HT1080 (cell line): Measurements from ENCODE around the gene ABCB1. TPM values are rescaled to one million over a fixed set of nuclear protein-coding genes. Genes with fewer than 3 reads are reported as not detected.

ENCODE experiments used
- DNase-seq: peaks from one replicate; pipeline ENCODE4 v3.0.0-alpha.2; 2015; ENCODE audit warnings: low read depth
- total RNA-seq: library from RNA; depleted of rRNA; stranded (reverse); fragments of >200 nt; shearing (Covaris generic); gene quantifications from 2 replicates; pipeline ENCODE4 v1.2.3, GENCODE V29; 2014

Gene ABCB1
- total RNA-seq, 1 experiment from 2014 or later: 0.32 TPM

DNA sequence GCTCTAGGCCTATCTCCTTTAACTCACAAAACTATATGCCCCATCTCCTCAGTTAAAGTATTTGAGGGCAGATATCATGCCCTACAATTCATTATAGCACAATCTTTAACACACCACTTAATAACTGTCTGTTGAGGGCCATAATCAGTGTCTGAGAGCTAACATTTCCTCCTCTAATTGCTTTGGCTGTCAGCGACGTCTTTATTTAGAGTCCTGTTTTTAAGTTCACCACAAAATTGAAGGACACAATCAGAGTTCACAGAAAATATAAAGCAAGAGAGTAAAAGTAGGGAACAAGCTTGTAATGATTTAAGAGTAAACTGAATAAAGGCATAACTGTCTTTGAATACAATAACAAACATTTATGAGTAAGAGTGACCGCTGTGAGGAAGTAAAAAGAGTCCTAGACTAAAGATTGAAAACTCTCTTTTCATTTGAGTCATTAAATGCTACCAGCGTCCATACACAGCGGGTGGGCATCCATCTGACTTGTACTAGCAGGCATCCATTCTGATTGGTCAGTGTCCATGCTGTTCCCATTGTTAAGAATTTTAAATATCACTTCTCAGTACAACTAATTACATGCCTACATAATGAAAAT is 86.8 kb downstream of the ABCB1 start:
- peak; percentile 6 for DNase-seq

DNA sequence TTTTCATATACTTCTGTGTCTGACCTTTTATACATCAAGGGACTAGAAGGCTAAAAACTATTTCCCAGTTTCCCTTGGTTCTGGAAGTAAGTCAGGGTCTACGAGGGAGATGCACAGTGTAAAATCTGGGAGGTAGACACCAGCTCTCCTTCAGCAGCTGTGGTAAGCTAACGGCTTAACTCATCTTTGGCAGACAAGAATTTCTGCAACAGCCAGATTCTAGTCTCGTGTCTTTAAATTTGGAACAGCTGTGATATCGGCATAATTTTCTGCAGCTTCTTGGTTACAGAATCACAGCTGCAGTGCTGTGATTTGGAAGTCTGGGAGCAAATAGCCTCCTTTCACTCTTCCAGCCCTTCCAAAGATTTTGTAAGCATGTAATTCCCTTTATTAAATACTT is 87.8 kb downstream of the ABCB1 start:
- DNase-seq: no peak

- no peak for DNase-seq
These were observed 89.2 kb downstream of the ABCB1 start for GRCh38 chr7:87511510-87511909.

DNA sequence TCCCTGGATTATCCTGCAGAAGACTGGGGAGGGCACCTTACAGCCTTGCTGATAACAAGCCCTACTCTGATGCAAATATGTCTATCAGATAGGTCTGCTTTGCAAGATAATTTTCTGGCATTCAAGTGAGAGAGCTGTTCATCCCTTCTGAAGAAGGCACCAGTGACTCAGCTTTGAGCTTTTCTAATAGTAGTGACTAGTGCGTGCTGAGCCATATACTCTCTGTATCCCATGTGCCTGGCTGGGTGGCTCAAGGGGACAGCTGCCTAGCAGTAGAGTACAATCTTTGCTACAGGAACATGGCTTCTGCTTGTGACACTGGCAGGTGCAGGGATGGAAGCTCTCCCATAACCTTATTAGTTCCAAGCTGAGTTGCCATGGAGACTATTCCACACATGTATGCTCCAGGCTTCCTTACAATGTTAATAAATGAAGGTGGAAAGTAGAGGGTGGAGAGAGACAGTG is 90.2 kb downstream of the ABCB1 start:
- no peak for DNase-seq

DNA sequence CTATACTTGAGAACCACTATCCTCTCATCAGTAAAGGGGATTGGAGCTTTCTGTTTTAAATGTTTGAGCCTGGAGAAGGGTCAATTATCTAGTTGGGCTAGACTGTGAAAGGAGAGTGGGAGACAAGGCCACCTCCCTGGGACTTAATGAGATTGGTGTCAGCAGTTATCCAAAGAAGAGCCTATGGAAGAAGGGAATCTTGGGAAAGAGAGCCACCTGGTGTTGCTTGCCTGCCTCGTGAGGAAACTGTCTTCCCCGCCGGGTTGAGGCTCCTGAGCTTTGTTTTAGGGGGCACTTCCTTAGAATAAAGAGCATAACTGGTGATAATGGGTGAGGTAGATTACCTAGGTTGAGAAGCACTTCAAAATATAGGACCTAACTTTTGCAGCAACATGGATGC is 93.2 kb downstream of the ABCB1 start:
- no peak for DNase-seq

DNA sequence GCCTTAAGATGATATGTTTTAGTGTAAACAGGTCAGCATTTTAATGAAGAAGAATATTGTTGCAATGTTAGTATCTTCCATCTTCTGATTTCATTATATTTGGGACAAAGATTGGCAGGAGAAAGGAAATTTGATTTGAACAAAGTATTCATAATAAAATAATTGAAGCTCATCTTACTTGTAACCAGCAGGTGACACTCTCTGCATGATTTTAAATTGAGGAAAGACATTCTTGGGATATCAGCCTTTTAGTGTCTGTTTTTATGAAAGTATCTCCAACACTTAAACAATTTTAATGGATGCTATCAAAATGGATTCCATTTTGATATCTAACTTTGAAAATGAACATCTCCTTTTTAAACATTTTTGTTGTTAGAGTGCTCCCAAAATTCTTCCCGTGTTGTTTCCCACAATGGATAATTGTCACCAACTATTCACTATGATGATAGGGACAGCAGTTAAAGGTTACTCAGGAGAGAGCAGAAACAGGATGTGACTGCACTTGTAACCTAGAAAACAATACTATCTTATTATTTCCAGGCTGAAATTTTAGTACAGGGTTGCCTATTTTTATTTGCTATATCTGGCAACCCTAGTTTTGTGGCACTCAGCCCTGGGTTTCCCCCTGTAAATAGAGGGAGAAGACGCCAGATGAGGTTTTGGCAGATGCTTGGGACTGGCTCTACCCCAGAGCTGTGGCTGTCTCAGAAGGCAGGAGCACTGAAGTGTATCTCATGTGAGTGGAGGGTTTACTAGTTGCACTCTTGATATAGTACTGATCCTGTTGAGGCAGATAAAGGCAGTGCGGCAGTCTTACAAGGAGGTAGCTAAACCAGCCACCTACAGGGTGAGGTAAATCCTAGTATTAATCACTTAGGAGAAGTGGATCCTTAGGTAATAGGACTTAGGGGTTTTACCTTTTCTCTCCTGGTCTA is 94.2 kb downstream of the ABCB1 start:
- no peak for DNase-seq

DNA sequence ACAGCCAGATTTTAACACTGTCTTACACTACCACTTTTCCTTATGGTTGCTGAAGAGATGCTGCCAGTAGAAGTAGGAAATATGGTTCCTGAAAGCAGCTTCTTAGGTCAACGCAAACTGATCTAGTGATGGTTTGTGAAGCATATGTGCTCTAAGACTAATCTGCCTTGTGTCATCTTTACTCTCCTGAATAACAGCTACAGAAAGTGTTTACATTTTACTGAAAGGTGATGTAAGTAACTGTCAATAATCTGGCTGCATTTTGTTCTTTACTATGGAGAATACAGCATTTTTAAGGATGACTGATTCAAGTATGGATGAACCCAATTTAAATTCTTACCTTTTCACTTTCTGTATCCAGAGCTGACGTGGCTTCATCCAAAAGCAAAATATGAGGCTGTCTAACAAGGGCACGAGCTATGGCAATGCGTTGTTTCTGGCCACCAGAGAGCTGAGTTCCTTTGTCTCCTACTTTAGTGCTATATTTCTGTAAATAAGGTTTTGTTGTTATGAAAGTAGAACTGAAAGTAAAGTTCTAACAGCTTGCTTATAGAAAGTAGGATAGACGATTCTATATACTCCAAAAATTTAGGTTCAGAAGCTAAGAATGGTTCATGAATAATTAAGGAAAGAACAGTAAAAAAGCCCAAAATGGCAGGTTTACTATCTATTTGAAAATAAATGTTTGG is 95.0 kb downstream of the ABCB1 start:
- DNase-seq: no peak

- DNase-seq: no peak
These were observed 95.6 kb downstream of the ABCB1 start for GRCh38 chr7:87505122-87505521.

GRCh38 chr7:87499494-87499893 is 101.2 kb downstream of the ABCB1 start:
- DNase-seq: no peak

- no peak for DNase-seq
These were observed 101.8 kb downstream of the ABCB1 start for GRCh38 chr7:87498893-87499292.

- DNase-seq: no peak
These were observed 103.2 kb downstream of the ABCB1 start for GRCh38 chr7:87497482-87497881.

- DNase-seq: no peak
These were observed 105.3 kb downstream of the ABCB1 start for GRCh38 chr7:87495366-87495765.

- no peak for DNase-seq
These were observed 106.2 kb downstream of the ABCB1 start for GRCh38 chr7:87494454-87494853.

GRCh38 chr7:87483131-87483530 is 117.6 kb downstream of the ABCB1 start:
- DNase-seq: no peak

DNA sequence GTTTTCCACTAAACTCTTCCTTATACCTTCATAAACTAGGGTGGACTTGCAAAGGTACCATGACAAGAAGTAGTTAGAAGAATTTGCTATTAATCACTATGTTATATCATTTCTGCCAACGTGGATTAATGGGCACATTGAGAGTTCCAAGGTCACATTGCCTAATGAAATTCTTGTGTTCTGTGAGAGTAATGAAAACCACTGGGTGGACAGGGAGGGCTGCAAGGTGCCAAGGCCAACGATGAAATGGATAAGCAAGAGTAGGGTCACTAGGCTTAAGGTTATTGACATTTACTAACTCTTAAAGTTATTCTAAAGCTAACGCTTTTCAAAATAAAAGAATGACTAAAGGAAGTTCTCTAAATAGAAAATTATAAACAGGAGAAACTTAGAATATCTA is 118.6 kb downstream of the ABCB1 start:
- no peak for DNase-seq

- DNase-seq: peak; percentile 63
These were observed 120.3 kb downstream of the ABCB1 start for GRCh38 chr7:87480386-87480785.

GRCh38 chr7:87479951-87480350 is 120.7 kb downstream of the ABCB1 start:
- no peak for DNase-seq

- DNase-seq: no peak
These were observed 124.5 kb downstream of the ABCB1 start for GRCh38 chr7:87476179-87476557.

GRCh38 chr7:87475359-87476178 is 125.1 kb downstream of the ABCB1 start, which contains the start of gene ABCB4:
Gene ABCB4, minus strand, starts transcription at chr7:87475680. Its CDS starts 215 bp downstream, at chr7:87475465.
- no peak for DNase-seq

GRCh38 chr7:87474533-87475358 is 125.9 kb downstream of the ABCB1 start:
- DNase-seq: peak; percentile 13
